ENCODE measurements around the gene SULT1A1. TPM values are rescaled to one million over a fixed set of nuclear protein-coding genes. Genes with fewer than 3 reads are reported as not detected.
A peak's percentile ranks its signal among the peaks of the same experiment; 100 is the strongest.

SULT1A1 gene
- total RNA-seq, 1 donor from 2014 or later, result 5.3 TPM

DNA sequence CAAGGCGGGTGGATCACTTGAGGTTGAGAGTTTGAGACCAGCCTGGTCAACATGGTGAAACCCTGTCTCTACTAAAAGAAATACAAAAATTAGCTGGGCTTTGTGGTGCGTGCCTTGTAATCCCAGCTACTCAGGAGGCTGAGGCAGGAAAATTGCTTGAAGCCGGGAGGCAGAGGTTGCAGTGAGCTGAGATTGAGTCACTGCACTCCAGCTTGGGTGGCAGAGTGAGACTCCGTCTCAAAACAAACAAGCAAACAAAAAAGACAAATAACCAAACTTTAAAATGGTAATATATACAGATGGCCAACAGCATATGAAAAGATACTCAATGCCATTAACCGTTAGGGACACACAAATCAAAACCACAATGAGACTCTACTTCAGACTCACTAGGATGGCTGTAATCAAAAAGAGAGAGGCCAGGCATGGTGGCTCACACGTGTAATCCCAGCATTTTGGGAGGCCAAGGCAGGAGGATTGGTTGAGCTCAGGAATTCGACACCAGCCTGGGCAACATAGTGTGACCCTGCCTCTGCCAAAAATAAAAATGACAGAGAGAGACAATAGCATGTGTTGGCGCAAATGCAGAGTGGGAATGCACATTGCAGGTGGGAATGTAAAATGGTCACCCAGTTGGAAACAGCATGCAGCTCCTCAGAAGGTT, 34.3 kb downstream of the SULT1A1 start:
- peaks cover 2% of the 10 kb centered on the region for H3K27me3 Mint-ChIP-seq (ENCODE audit: unreplicated experiment)
- H3K36me3 Mint-ChIP-seq (ENCODE audit: low read depth, unreplicated experiment), result peaks cover 5% of the 10 kb centered on the region
- H3K9me3 Mint-ChIP-seq (ENCODE audit: unreplicated experiment), result no peaks in the 10 kb centered on the region
- H3K4me1 Mint-ChIP-seq (ENCODE audit: unreplicated experiment), result peaks cover 24% of the 10 kb centered on the region
- no peak overlapping the region for H3K27ac Mint-ChIP-seq (ENCODE audit: unreplicated experiment)
- DNase-seq (ENCODE audit: low spot score), result no peak
- TF ChIP-seq, protein P1, sequence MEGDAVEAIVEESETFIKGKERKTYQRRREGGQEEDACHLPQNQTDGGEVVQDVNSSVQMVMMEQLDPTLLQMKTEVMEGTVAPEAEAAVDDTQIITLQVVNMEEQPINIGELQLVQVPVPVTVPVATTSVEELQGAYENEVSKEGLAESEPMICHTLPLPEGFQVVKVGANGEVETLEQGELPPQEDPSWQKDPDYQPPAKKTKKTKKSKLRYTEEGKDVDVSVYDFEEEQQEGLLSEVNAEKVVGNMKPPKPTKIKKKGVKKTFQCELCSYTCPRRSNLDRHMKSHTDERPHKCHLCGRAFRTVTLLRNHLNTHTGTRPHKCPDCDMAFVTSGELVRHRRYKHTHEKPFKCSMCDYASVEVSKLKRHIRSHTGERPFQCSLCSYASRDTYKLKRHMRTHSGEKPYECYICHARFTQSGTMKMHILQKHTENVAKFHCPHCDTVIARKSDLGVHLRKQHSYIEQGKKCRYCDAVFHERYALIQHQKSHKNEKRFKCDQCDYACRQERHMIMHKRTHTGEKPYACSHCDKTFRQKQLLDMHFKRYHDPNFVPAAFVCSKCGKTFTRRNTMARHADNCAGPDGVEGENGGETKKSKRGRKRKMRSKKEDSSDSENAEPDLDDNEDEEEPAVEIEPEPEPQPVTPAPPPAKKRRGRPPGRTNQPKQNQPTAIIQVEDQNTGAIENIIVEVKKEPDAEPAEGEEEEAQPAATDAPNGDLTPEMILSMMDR (IDR thresholded peaks at IDR 0.05; ENCODE audit: unreplicated experiment), result no peak
- H3K4me3 Mint-ChIP-seq (ENCODE audit: unreplicated experiment), result no peak overlapping the region

- Mint-ChIP-seq H3K9me3 (ENCODE audit: unreplicated experiment) (no peaks in the 10 kb centered on the region), H3K4me3 (ENCODE audit: unreplicated experiment) (no peak overlapping the region), H3K27ac (ENCODE audit: unreplicated experiment) (no peak overlapping the region), H3K27me3 (ENCODE audit: unreplicated experiment) (peaks cover 2% of the 10 kb centered on the region), H3K4me1 (ENCODE audit: unreplicated experiment) (peaks cover 24% of the 10 kb centered on the region), H3K36me3 (ENCODE audit: low read depth, unreplicated experiment) (peaks cover 5% of the 10 kb centered on the region)
- TF ChIP-seq, protein P1 (IDR thresholded peaks at IDR 0.05; ENCODE audit: unreplicated experiment), result no peak
- DNase-seq (ENCODE audit: low spot score), result no peak
Observed at GRCh38 chr16:28574925-28575324, 34.9 kb downstream of the SULT1A1 start.

DNA sequence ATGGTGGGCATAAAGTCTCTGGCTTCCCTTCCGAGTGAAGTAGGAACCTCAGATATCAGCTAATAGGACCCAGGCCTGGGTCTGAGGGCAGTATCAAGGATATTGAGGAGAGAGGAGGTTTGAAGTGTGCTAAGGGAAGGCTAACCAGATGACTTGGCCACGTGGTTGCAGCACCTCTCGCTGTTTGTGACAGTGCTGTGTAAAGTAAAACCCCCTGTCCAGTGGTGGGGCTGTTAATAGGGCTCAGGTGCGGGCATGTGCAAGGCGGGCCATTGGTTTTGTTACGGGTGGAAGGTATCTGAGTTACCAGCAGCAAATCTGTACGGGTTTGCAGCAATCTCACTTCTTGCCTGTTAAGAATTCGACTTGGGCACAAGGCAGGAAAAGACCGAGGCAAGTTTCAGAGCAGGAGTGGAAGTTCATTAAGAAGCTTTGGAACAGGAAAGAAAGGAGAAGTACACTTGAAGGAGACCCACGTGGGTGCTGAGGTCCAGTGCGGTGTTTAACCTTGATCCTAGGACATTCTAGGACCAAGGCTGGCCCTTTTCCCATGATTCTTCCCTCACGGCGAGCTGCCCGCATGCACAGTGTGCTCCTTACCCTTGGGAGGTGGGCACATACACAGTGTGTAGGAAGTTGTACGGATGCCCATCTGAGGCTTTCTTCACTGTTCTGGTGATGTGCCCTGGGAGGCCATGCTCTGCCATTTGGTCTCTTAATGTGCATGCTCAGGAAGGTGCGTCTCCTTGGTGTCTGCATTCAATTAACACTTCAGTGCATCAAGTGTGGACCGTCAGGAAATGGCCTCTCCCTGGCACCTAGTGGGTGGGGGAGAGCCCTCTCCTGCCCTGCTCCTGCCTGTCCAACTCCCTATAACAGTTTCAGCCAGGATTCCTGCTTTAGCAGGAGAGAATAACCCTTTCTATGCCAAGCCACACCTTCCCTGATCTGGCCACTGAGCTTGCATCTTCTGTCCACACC, 35.8 kb downstream of the SULT1A1 start:
- peak overlapping the region; percentile 72 for H3K27ac Mint-ChIP-seq (ENCODE audit: unreplicated experiment)
- H3K9me3 Mint-ChIP-seq (ENCODE audit: unreplicated experiment), result no peaks in the 10 kb centered on the region
- H3K36me3 Mint-ChIP-seq (ENCODE audit: low read depth, unreplicated experiment), result peaks cover 5% of the 10 kb centered on the region

DNA sequence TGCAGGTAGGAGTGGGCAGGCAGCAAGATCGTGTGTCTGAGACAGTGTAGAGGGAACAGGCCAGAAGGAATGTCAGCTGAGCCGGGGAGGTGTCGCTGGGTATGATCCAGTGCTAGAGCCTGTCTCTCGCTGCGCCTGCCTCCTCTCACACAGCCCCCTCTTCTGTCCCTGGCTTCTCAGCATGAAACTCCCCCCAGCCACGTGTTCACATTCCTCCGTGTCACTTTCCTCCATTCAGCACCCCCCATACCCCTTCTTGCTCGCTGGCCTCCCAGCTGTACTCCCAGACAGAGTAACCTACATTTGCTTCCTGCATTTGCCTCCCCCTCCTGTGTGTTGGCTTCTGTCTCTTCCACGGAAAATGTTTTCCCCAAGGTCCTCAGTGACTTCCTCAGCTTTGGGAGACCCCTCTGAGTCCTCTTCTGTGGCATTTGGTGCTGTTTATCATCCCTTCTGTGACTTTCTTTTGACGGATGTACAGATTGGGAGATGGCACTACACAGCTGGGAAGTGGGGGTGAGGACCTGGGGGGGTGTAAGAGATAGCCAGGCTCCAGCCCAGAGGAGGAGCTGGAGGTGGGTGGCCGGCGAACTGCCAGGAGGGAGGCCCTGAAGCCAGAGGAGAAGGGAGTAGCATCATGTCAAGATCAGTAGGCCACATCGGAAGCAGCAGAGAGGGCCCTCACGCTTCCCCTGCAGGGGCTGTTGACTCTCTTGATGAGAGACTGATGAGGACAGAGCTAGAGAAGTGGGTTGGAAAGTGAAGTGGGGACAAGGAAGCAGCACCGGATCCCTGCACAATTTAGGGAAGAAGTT, 36.9 kb downstream of the SULT1A1 start:
- TF ChIP-seq, protein P1 (IDR thresholded peaks at IDR 0.05; ENCODE audit: unreplicated experiment), result no peak
- peaks cover 24% of the 10 kb centered on the region for H3K4me1 Mint-ChIP-seq (ENCODE audit: unreplicated experiment)
- peaks cover 2% of the 10 kb centered on the region for H3K27me3 Mint-ChIP-seq (ENCODE audit: unreplicated experiment)
- H3K27ac Mint-ChIP-seq (ENCODE audit: unreplicated experiment), result peak overlapping the region; percentile 45
- no peak for DNase-seq (ENCODE audit: low spot score)
- H3K36me3 Mint-ChIP-seq (ENCODE audit: low read depth, unreplicated experiment), result peaks cover 5% of the 10 kb centered on the region
- H3K4me3 Mint-ChIP-seq (ENCODE audit: unreplicated experiment), result peak overlapping the region; percentile 11
- H3K9me3 Mint-ChIP-seq (ENCODE audit: unreplicated experiment), result no peaks in the 10 kb centered on the region

More for the DNA sequence above, 35.8 kb downstream of the SULT1A1 start:
- DNase-seq (ENCODE audit: low spot score), result no peak
- peaks cover 24% of the 10 kb centered on the region for H3K4me1 Mint-ChIP-seq (ENCODE audit: unreplicated experiment)
- peaks cover 2% of the 10 kb centered on the region for H3K27me3 Mint-ChIP-seq (ENCODE audit: unreplicated experiment)
- TF ChIP-seq, protein P1 (IDR thresholded peaks at IDR 0.05; ENCODE audit: unreplicated experiment), result no peak
- H3K4me3 Mint-ChIP-seq (ENCODE audit: unreplicated experiment), result no peak overlapping the region
